Mucosa of descending colon (tissue), 3 donors: ENCODE results near the gene NAGS. TPM values are rescaled to one million over a fixed set of nuclear protein-coding genes. Genes with fewer than 3 reads are reported as not detected.

Source experiments
- ATAC-seq: fragments of 200-7000 bp; cut with Tn5 transposase; one replicate; pipeline ENCODE4 v1.9.1; 2020; ENCODE audit warnings: mild to moderate bottlenecking, moderate library complexity
- DNase-seq, 3 donors: peaks; one replicate each; pipeline ENCODE4 v3.0.0-alpha.2; 2020
- H3K36me3 ChIP-seq: fragments of 200-600 bp; one replicate; pipeline ENCODE4 v1.8.0; 2021; ENCODE audit warnings: low read depth, mild to moderate bottlenecking
- H3K4me1 ChIP-seq: fragments of 200-600 bp; one replicate; pipeline ENCODE4 v1.8.0; 2021; ENCODE audit warnings: low read depth, mild to moderate bottlenecking
- H3K4me3 ChIP-seq: fragments of 200-600 bp; one replicate; pipeline ENCODE4 v1.8.0; 2021; ENCODE audit warnings: mild to moderate bottlenecking
- H3K9me3 ChIP-seq: fragments of 200-600 bp; one replicate; pipeline ENCODE4 v1.8.0; 2021; ENCODE audit warnings: mild to moderate bottlenecking
- intact Hi-C, 2 donors: fragments of 100-400 bp; cut with DNase I in 1 of 2; cut with micrococcal nuclease in 1 of 2; formaldehyde crosslinking; loops; one replicate each; pipeline versions ENCODE4 v1.11.0 to v1.11.1; 2022; cut with DNase I, micrococcal nuclease
- total RNA-seq, 3 donors: library from RNA; stranded (reverse); fragmentation: NEBNext Ultra II Directional in 2 of 3; extraction: Animal tissue kit (Norgen Biotek cat#: 25700) in 2 of 3; gene quantifications; one replicate each; pipeline versions ENCODE4 v1.2.1 to v1.2.4, GENCODE V29; 2021 to 2023
- TF ChIP-seq, protein P1 (sequence below): fragments of 200-600 bp; IDR thresholded peaks from one replicate; pipeline ENCODE4 v1.8.0; 2022; ENCODE audit warnings: antibody characterized with exemption, mild to moderate bottlenecking
- donor health status: DM: no; HTN: no; CAD: no; lungs with moderate emphysema.
- donor health status: DM: no; HTN: no; CAD: no.
- donor health status: DM: no; HTN: yes; CAD: no.

NAGS gene
- total RNA-seq, 3 donors from 2014 or later, result 6.1 to 21.4 (median 7.0) TPM

- TF ChIP-seq, protein P1, sequence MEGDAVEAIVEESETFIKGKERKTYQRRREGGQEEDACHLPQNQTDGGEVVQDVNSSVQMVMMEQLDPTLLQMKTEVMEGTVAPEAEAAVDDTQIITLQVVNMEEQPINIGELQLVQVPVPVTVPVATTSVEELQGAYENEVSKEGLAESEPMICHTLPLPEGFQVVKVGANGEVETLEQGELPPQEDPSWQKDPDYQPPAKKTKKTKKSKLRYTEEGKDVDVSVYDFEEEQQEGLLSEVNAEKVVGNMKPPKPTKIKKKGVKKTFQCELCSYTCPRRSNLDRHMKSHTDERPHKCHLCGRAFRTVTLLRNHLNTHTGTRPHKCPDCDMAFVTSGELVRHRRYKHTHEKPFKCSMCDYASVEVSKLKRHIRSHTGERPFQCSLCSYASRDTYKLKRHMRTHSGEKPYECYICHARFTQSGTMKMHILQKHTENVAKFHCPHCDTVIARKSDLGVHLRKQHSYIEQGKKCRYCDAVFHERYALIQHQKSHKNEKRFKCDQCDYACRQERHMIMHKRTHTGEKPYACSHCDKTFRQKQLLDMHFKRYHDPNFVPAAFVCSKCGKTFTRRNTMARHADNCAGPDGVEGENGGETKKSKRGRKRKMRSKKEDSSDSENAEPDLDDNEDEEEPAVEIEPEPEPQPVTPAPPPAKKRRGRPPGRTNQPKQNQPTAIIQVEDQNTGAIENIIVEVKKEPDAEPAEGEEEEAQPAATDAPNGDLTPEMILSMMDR, result peak; percentile 32
- intact Hi-C loops, result no loop called here
- Histone ChIP-seq H3K9me3 (no peaks in the 10 kb centered on the region), H3K4me3 (peak overlapping the region; percentile 24), H3K36me3 (no peaks in the 10 kb centered on the region), H3K4me1 (peaks cover 36% of the 10 kb centered on the region)
- peak; percentile 91 for ATAC-seq
- DNase-seq, result peak; percentile 100
Observed at GRCh38 chr17:44006598-44007345, 2.4 kb downstream of the NAGS start.

DNA sequence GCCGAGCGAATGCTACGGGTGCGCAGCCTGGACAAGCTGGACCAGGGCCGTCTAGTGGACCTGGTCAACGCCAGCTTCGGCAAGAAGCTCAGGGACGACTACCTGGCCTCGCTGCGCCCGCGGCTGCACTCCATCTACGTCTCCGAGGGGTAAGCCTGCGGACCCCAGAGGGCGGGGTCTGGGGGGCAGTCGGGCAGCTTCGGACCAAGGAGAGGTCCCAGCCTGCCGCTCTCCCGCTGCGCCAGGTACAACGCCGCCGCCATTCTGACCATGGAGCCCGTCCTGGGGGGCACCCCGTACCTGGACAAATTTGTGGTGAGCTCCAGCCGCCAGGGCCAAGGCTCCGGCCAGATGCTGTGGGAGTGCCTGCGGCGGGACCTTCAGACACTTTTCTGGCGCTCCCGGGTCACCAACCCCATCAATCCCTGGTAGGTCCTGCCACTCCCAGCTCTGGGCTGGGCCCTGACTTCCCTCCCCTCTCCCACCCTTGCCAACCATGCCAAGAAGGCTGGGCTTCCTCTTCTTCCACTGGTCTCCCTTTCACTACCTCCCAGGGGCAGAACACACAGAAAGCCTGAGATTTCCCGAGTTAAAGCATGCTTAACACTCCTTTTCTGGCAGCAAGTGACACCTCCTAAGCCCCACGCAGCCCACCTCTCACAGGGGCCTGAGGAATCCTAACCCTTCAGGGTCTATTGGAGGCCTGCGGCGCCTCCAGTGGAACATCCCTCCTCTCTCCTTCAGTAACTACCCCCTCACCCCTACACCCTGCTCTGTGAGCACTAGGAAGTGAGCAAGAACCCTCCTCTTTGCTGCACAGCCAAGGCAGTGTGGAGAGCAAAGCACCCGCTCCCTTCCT is 3.2 kb downstream of the NAGS start:
- ATAC-seq, result no peak

GRCh38 chr17:44008205-44008909 is 3.9 kb downstream of the NAGS start:
- TF ChIP-seq, protein P1, result no peak
- no peaks in the 10 kb centered on the region for H3K9me3 ChIP-seq
- H3K4me3 ChIP-seq, result no peak overlapping the region
- no peak for ATAC-seq
- peak in 1 of 3 donors; percentile 33 for DNase-seq
- intact Hi-C loops, result no loop called here
- H3K36me3 ChIP-seq, result no peaks in the 10 kb centered on the region
- peaks cover 36% of the 10 kb centered on the region for H3K4me1 ChIP-seq

More for the DNA sequence above, 3.2 kb downstream of the NAGS start:
- intact Hi-C loops, result no loop called here
- Histone ChIP-seq H3K4me3 (no peak overlapping the region), H3K36me3 (no peaks in the 10 kb centered on the region), H3K4me1 (peaks cover 36% of the 10 kb centered on the region), H3K9me3 (no peaks in the 10 kb centered on the region)
- TF ChIP-seq, protein P1, result no peak
- peak; percentile 40 to 75 (median 56) for DNase-seq

GRCh38 chr17:44010966-44011647 is 6.7 kb downstream of the NAGS start:
- ATAC-seq, result no peak
- peaks cover 25% of the 10 kb centered on the region for H3K4me1 ChIP-seq
- peaks cover 7% of the 10 kb centered on the region for H3K36me3 ChIP-seq

More at GRCh38 chr17:44010966-44011647, 6.7 kb downstream of the NAGS start:
- Histone ChIP-seq H3K4me3 (no peak overlapping the region), H3K9me3 (no peaks in the 10 kb centered on the region)
- intact Hi-C loops, result no loop called here
- peak in 2 of 3 donors; percentile 12 for DNase-seq
- TF ChIP-seq, protein P1, result no peak
